Activated B cell treated with CpG ODN at 0.5 μM for 24 hours (primary cell): ENCODE results near the gene XYLT1. TPM values are rescaled to one million over a fixed set of nuclear protein-coding genes. Genes with fewer than 3 reads are reported as not detected.

Experiments
- ATAC-seq: fragments of 200-7000 bp; cut with Tn5 transposase; one replicate; pipeline ENCODE4 v1.10.0; 2021; ENCODE audit warnings: low read depth, mild to moderate bottlenecking, moderate library complexity
- CTCF ChIA-PET: fragments of 350-600 bp; sonication (Branson Sonifier 250); formaldehyde crosslinking; loops from one replicate; lab custom pipeline; 2021; ENCODE audit warnings: antibody characterized with exemption; lab: Charles Lee
- POLR2A ChIA-PET: fragments of 350-600 bp; sonication (Branson Sonifier 250); formaldehyde crosslinking; loops from one replicate; lab custom pipeline; 2021; ENCODE audit warnings: antibody characterized with exemption; lab: Charles Lee
- DNase-seq: peaks from one replicate; pipeline ENCODE4 v3.0.0; 2022
- H3K27ac Mint-ChIP-seq: one replicate; pipeline ENCODE4 v1.8.0; 2020; ENCODE audit warnings: mixed read lengths
- H3K27me3 Mint-ChIP-seq: one replicate; pipeline ENCODE4 v1.8.0; 2021; ENCODE audit warnings: mixed read lengths
- H3K36me3 Mint-ChIP-seq: one replicate; pipeline ENCODE4 v1.8.0; 2021; ENCODE audit warnings: low read depth, mixed read lengths
- H3K4me1 Mint-ChIP-seq: one replicate; pipeline ENCODE4 v1.8.0; 2021; ENCODE audit warnings: mixed read lengths
- H3K4me3 Mint-ChIP-seq: one replicate; pipeline ENCODE4 v1.8.0; 2020; ENCODE audit warnings: mild to moderate bottlenecking, mixed read lengths
- H3K9me3 Mint-ChIP-seq: one replicate; pipeline ENCODE4 v1.8.0; 2020; ENCODE audit warnings: mixed read lengths
- CTCF ChIP-seq: fragments of 200-600 bp; IDR thresholded peaks from one replicate; pipeline ENCODE4 v1.8.0; 2022; ENCODE audit warnings: antibody characterized with exemption, mild to moderate bottlenecking
- intact Hi-C: fragments of 100-400 bp; cut with micrococcal nuclease; formaldehyde crosslinking; loops from one replicate; pipeline ENCODE4 v1.15.1; 2024
- total RNA-seq: library from RNA; stranded (reverse); gene quantifications from 2 replicates; pipeline ENCODE4 v1.2.3, GENCODE V29; 2022

Gene XYLT1
- total RNA-seq, 1 donor from 2014 or later: 17.0 TPM

GRCh38 chr16:17080105-17080504 lies 390.7 kb downstream of the XYLT1 start:
- ChIA-PET POLR2A (interaction anchor here (0.6 kb wide), 1 partner anchor 820 kb away, joined by 12 read pairs; no protein-coding TSS in a partner anchor), CTCF (no interaction called here)
- TF ChIP-seq CTCF: no peak
- no peak for ATAC-seq
- Mint-ChIP-seq H3K9me3 (peaks cover 2% of the 10 kb centered on the region), H3K4me1 (peaks cover 5% of the 10 kb centered on the region), H3K27ac (no peak overlapping the region), H3K36me3 (no peaks in the 10 kb centered on the region), H3K4me3 (no peak overlapping the region), H3K27me3 (no peaks in the 10 kb centered on the region)
- intact Hi-C loops: no loop called here
- DNase-seq: no peak

- Mint-ChIP-seq H3K4me3 (no peak overlapping the region), H3K27me3 (no peaks in the 10 kb centered on the region), H3K4me1 (peaks cover 5% of the 10 kb centered on the region), H3K9me3 (peaks cover 2% of the 10 kb centered on the region), H3K36me3 (no peaks in the 10 kb centered on the region), H3K27ac (no peak overlapping the region)
- no peak for TF ChIP-seq CTCF
- ChIA-PET CTCF (no interaction called here), POLR2A (no interaction called here)
- intact Hi-C loops: no loop called here
- DNase-seq: no peak
- ATAC-seq: no peak
Measured at GRCh38 chr16:17078931-17079631, 391.7 kb downstream of the XYLT1 start.

- ATAC-seq (no peak), DNase-seq (no peak)
- CTCF ChIA-PET: no interaction called here
- no peak overlapping the region for H3K4me3 Mint-ChIP-seq
- POLR2A ChIA-PET: no interaction called here
- no peak for TF ChIP-seq CTCF
- H3K4me1 Mint-ChIP-seq: peaks cover 16% of the 10 kb centered on the region
- no peaks in the 10 kb centered on the region for H3K36me3 Mint-ChIP-seq
- no peak overlapping the region for H3K27ac Mint-ChIP-seq
- intact Hi-C loops: no loop called here
- H3K27me3 Mint-ChIP-seq: no peaks in the 10 kb centered on the region
- H3K9me3 Mint-ChIP-seq: peaks cover 2% of the 10 kb centered on the region
Measured at GRCh38 chr16:17076818-17077498, 393.8 kb downstream of the XYLT1 start.

- intact Hi-C loops: no loop called here
- no peak for TF ChIP-seq CTCF
- DNase-seq: no peak
- Mint-ChIP-seq H3K27ac (no peak overlapping the region), H3K4me1 (peaks cover 18% of the 10 kb centered on the region), H3K27me3 (no peaks in the 10 kb centered on the region), H3K36me3 (no peaks in the 10 kb centered on the region), H3K4me3 (no peak overlapping the region), H3K9me3 (peaks cover 2% of the 10 kb centered on the region)
- POLR2A ChIA-PET: no interaction called here
- ATAC-seq: no peak
- CTCF ChIA-PET: no interaction called here
Measured at GRCh38 chr16:17076092-17076754, 394.5 kb downstream of the XYLT1 start.

- Mint-ChIP-seq H3K36me3 (no peaks in the 10 kb centered on the region), H3K9me3 (no peaks in the 10 kb centered on the region), H3K27me3 (no peaks in the 10 kb centered on the region), H3K27ac (peak overlapping the region; percentile 61), H3K4me3 (peak overlapping the region; percentile 48), H3K4me1 (peaks cover 55% of the 10 kb centered on the region)
- ChIA-PET CTCF (no interaction called here), POLR2A (interaction anchor here (2.7 kb wide), 1 partner anchor 45 kb away, joined by 15 read pairs; no protein-coding TSS in a partner anchor)
- intact Hi-C loops: loop anchor here (5.0 kb wide), 3 partner anchors 230 to 400 kb away; partner anchors contain the start of gene XYLT1
- ATAC-seq (no peak), DNase-seq (no peak)
- TF ChIP-seq CTCF: no peak
Measured at GRCh38 chr16:17072104-17072503, 398.7 kb downstream of the XYLT1 start.
